ENCODE results near the gene ALG8. TPM values are rescaled to one million over a fixed set of nuclear protein-coding genes. Genes with fewer than 3 reads are reported as not detected.

ALG8 gene
- total RNA-seq, 1 experiment from 2014 or later: 97.0 TPM

DNA sequence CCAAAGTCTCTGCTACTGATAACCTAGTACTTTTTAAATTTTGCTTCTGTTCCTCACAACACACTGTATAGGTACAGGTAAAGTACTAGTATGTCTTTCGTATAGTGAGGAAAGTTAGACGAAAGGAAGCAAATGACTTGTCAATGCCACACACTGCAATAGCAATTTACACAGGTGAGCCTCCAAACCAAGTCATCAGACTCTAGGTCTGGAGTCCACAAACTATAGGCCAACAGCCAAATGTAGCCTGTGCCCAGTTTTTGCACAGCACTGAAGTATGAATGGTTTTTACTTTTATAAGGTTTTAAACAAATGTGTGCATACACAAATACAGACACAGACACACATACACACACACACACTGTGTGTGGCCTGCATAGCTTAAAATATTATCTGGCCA, 28.1 kb downstream of the ALG8 start:
- H3K36me3 ChIP-seq (ENCODE audit: control insufficient read depth, insufficient read depth, low read length): peaks cover 20% of the 10 kb centered on the region
- in situ Hi-C loops (cut with HindIII; ENCODE audit: low pct_unique_long_range_greater_than_20kb, low sequenced_read_pairs) (no loop called here), intact Hi-C loops (cut with micrococcal nuclease; ENCODE audit: unreplicated experiment) (no loop called here)

GRCh38 chr11:78110830-78111229, 28.6 kb downstream of the ALG8 start:
- Histone ChIP-seq H3K4me1 (ENCODE audit: control insufficient read depth, insufficient read depth, low read length) (no peaks in the 10 kb centered on the region), H3K4me3 (ENCODE audit: low read depth in 2 of 2, low read length in 2 of 2) (no peak overlapping the region), H3K27ac (ENCODE audit: low read length) (no peak overlapping the region), H3K9me3 (ENCODE audit: control insufficient read depth, insufficient read depth, low read depth, low read length) (no peaks in the 10 kb centered on the region), H3K36me3 (ENCODE audit: control insufficient read depth, insufficient read depth, low read length) (peaks cover 20% of the 10 kb centered on the region), H3K27me3 (ENCODE audit: control insufficient read depth, insufficient read depth, low read length) (no peaks in the 10 kb centered on the region)
- ChIA-PET POLR2A (no interaction called here), CTCF (interaction anchor here (0.6 kb wide), 1 partner anchor 12 kb away, joined by 4 read pairs; no protein-coding TSS in a partner anchor)
- intact Hi-C loops (cut with micrococcal nuclease; ENCODE audit: unreplicated experiment) (no loop called here), in situ Hi-C loops (cut with HindIII; ENCODE audit: low pct_unique_long_range_greater_than_20kb, low sequenced_read_pairs) (no loop called here)
- DNase-seq (ENCODE audit: low read depth, low spot score) (no peak), ATAC-seq (no peak)
- no TSS peak for BruUV-seq (replicated peaks)
- TF ChIP-seq TCF7L2 (IDR thresholded peaks at IDR 0.05; ENCODE audit: low read depth, low read length) (no peak), POLR2AphosphoS5 (IDR thresholded peaks at IDR 0.05; ENCODE audit: low read depth, low read length) (no peak), REST (IDR thresholded peaks at IDR 0.05; ENCODE audit: insufficient read depth in 1 of 2, low read depth in 2 of 2, low read length in 1 of 2) (no peak), SIN3A (IDR thresholded peaks at IDR 0.05; ENCODE audit: borderline replicate concordance, insufficient read depth, low read depth, low read length) (no peak)
- TF ChIP-seq, protein P1, sequence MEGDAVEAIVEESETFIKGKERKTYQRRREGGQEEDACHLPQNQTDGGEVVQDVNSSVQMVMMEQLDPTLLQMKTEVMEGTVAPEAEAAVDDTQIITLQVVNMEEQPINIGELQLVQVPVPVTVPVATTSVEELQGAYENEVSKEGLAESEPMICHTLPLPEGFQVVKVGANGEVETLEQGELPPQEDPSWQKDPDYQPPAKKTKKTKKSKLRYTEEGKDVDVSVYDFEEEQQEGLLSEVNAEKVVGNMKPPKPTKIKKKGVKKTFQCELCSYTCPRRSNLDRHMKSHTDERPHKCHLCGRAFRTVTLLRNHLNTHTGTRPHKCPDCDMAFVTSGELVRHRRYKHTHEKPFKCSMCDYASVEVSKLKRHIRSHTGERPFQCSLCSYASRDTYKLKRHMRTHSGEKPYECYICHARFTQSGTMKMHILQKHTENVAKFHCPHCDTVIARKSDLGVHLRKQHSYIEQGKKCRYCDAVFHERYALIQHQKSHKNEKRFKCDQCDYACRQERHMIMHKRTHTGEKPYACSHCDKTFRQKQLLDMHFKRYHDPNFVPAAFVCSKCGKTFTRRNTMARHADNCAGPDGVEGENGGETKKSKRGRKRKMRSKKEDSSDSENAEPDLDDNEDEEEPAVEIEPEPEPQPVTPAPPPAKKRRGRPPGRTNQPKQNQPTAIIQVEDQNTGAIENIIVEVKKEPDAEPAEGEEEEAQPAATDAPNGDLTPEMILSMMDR (IDR thresholded peaks at IDR 0.05): no peak

More for the DNA sequence above, 28.1 kb downstream of the ALG8 start:
- no peak overlapping the region for H3K27ac ChIP-seq (ENCODE audit: low read length)
- CTCF ChIA-PET: no interaction called here
- no peak for DNase-seq (ENCODE audit: low read depth, low spot score)
- TF ChIP-seq, protein P1 (IDR thresholded peaks at IDR 0.05): no peak
- no peak for TF ChIP-seq REST (IDR thresholded peaks at IDR 0.05; ENCODE audit: insufficient read depth in 1 of 2, low read depth in 2 of 2, low read length in 1 of 2)
- no peak for TF ChIP-seq TCF7L2 (IDR thresholded peaks at IDR 0.05; ENCODE audit: low read depth, low read length)
- TF ChIP-seq SIN3A (IDR thresholded peaks at IDR 0.05; ENCODE audit: borderline replicate concordance, insufficient read depth, low read depth, low read length): no peak
- no peak for TF ChIP-seq POLR2AphosphoS5 (IDR thresholded peaks at IDR 0.05; ENCODE audit: low read depth, low read length)
- BruUV-seq (replicated peaks): no TSS peak
- no peak for ATAC-seq
- POLR2A ChIA-PET: no interaction called here
- H3K27me3 ChIP-seq (ENCODE audit: control insufficient read depth, insufficient read depth, low read length): no peaks in the 10 kb centered on the region
- H3K4me1 ChIP-seq (ENCODE audit: control insufficient read depth, insufficient read depth, low read length): no peaks in the 10 kb centered on the region
- H3K4me3 ChIP-seq (ENCODE audit: low read depth in 2 of 2, low read length in 2 of 2): no peak overlapping the region
- H3K9me3 ChIP-seq (ENCODE audit: control insufficient read depth, insufficient read depth, low read depth, low read length): no peaks in the 10 kb centered on the region

Data from Panc1 (cell line).